ENCODE measurements around the gene MROH8. TPM values are rescaled to one million over a fixed set of nuclear protein-coding genes. Genes with fewer than 3 reads are reported as not detected.
A peak's percentile ranks its signal among the peaks of the same experiment; 100 is the strongest.

Gene MROH8
- total and polyA plus RNA-seq, 8 donors = 1.8 to 7.0 (median 5.3) TPM

GRCh38 chr20:37096415-37097041 lies 82.8 kb downstream of the MROH8 start:
- no peak for DNase-seq
- Histone ChIP-seq H3K27ac (peak overlapping the region in 1 of 2 donors; percentile 68), H3K27me3 (no peaks in the 10 kb centered on the region), H3K4me1 (peaks cover 9 to 17% of the 10 kb centered on the region in 2 donors), H3K4me3 (peak overlapping the region; percentile 95 to 100), H3K9me3 (no peaks in the 10 kb centered on the region), H3K36me3 (no peaks in the 10 kb centered on the region)
- intact Hi-C loops (cut with DNase I) = no loop called here
- TF ChIP-seq, protein P1, sequence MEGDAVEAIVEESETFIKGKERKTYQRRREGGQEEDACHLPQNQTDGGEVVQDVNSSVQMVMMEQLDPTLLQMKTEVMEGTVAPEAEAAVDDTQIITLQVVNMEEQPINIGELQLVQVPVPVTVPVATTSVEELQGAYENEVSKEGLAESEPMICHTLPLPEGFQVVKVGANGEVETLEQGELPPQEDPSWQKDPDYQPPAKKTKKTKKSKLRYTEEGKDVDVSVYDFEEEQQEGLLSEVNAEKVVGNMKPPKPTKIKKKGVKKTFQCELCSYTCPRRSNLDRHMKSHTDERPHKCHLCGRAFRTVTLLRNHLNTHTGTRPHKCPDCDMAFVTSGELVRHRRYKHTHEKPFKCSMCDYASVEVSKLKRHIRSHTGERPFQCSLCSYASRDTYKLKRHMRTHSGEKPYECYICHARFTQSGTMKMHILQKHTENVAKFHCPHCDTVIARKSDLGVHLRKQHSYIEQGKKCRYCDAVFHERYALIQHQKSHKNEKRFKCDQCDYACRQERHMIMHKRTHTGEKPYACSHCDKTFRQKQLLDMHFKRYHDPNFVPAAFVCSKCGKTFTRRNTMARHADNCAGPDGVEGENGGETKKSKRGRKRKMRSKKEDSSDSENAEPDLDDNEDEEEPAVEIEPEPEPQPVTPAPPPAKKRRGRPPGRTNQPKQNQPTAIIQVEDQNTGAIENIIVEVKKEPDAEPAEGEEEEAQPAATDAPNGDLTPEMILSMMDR (IDR thresholded peaks at IDR 0.05) = no peak
- no peak for ATAC-seq

DNA sequence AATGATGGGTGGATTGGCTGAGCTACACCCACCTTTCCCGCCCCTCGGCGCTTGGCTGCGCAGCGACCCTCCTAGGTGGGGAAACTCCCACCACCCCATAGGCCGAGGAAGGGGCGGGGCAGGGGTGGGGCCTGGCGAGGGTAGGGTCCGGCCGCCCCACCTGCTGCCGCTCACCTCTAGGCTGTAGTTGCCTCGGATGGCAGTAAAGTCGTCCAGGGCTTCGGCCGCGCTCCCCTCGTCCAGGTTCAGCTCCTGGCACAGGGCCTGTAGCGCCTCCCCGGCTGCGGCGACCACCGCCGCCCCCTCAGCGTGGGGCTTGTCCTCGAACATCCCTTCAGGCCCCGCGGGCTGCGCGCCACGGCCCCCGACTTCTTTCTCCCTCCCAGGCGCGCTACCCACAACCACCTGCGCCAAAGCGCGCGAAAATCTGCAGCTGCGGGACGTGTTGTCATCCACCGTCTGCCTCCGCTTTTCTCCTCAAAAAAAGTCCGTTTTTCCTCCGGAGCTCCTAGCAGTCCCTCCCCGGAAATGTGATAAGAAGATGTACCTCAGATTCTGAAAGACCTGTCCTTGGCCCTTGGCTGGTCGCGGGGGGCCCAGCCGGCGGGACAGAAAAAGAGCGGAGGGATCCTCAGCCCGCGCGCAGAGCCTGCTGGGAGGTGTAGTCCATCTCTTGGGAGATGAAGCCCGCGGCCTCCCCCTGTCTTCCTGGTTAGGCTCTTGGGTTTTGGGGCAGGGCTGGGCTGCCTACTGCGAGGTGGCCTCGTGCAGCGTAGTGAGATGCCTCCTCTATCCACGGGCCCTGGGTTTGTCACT lies 83.5 kb downstream of the MROH8 start, which contains the start of gene RBL1:
Gene RBL1, minus strand, starts transcription at position 399 of the 816 bp plus-strand sequence. Its CDS starts 69 bp downstream, at position 330.
- peak; percentile 87 to 92 (median 90) for DNase-seq
- H3K4me1 ChIP-seq = peaks cover 9 to 17% of the 10 kb centered on the region in 2 donors
- peak within 1 kb of the TSS; percentile 39 to 68 for H3K27ac ChIP-seq
- TF ChIP-seq, protein P1 (IDR thresholded peaks at IDR 0.05) = peak in 1 of 2 donors; percentile 12
- H3K9me3 ChIP-seq = no peaks in the 10 kb centered on the region
- intact Hi-C loops (cut with DNase I) = no loop called here
- ATAC-seq = peak; percentile 94
- H3K27me3 ChIP-seq = no peaks in the 10 kb centered on the region
- H3K36me3 ChIP-seq = no peaks in the 10 kb centered on the region
- H3K4me3 ChIP-seq = peak within 1 kb of the TSS; percentile 95 to 100

GRCh38 chr20:37095108-37095598 lies 84.2 kb downstream of the MROH8 start:
- ATAC-seq (peak; percentile 30), DNase-seq (peak in 2 of 4 donors; percentile 3 to 6)
- H3K4me1 ChIP-seq = peaks cover 9 to 17% of the 10 kb centered on the region in 2 donors
- no peaks in the 10 kb centered on the region for H3K36me3 ChIP-seq
- H3K4me3 ChIP-seq = peak overlapping the region; percentile 95 to 100
- no peaks in the 10 kb centered on the region for H3K27me3 ChIP-seq
- H3K27ac ChIP-seq = peak overlapping the region; percentile 39 to 68
- intact Hi-C loops (cut with DNase I) = no loop called here
- H3K9me3 ChIP-seq = no peaks in the 10 kb centered on the region
- TF ChIP-seq, protein P1 (IDR thresholded peaks at IDR 0.05) = no peak

DNA sequence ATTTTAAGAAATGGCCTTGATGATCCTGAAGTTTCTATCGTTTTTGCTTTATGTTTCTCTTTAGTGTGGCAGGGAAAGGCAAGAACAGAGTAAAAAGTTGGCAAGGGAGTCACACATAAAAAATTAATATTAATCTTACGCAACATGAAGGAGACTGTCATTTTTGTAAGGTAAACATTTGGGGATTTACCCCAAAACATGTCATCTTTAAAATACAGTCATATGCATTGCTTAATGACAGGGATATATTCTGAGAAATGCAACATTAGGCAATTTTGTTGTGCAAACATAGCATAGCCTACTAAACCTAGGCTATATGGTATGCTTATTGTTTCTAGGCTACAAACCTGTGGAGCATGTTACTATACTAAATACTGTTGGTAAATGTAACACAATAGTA lies 88.9 kb downstream of the MROH8 start:
- ATAC-seq = no peak
- Histone ChIP-seq H3K27me3 (no peaks in the 10 kb centered on the region), H3K27ac (no peak overlapping the region), H3K4me1 (peaks cover 9 to 11% of the 10 kb centered on the region in 2 donors), H3K36me3 (peaks cover 3 to 14% of the 10 kb centered on the region in 2 donors), H3K9me3 (no peaks in the 10 kb centered on the region), H3K4me3 (no peak overlapping the region)
- TF ChIP-seq, protein P1 (IDR thresholded peaks at IDR 0.05) = no peak
- no peak for DNase-seq
- intact Hi-C loops (cut with DNase I) = no loop called here
